H1 (cell line): ENCODE data around the gene RPS6KA2. TPM values are rescaled to one million over a fixed set of nuclear protein-coding genes. Genes with fewer than 3 reads are reported as not detected.

Experiments
- ASH2L ChIP-seq: fragments of 200-600, 300-600 bp; sonication (generic); IDR thresholded peaks from one replicate; pipeline ENCODE4 v1.7.1; 2017; ENCODE audit warnings: low read length
- EP300 ChIP-seq, 2 experiments: IDR thresholded peaks; 1 replicate in 1 of 2; 2 replicates in 1 of 2; pipeline ENCODE4 v1.6.1; 2011 to 2012; ENCODE audit warnings: low read depth in 2 of 2, low read length in 2 of 2, mild to moderate bottlenecking in 2 of 2, borderline replicate concordance in 1 of 2, inconsistent platforms in 1 of 2, moderate library complexity in 1 of 2
- FOSL1 ChIP-seq: IDR thresholded peaks from 2 replicates; pipeline ENCODE4 v1.6.1; 2011; ENCODE audit warnings: mild to moderate bottlenecking, low read depth, low read length, moderate library complexity; ENCODE audit not compliant: insufficient read depth
- PHF8 ChIP-seq: fragments of 200-600 bp; sonication (generic); conservative IDR thresholded peaks from 2 replicates; pipeline ENCODE4 v1.7.1; 2012; ENCODE audit warnings: low read depth, mild to moderate bottlenecking, inconsistent platforms, low read length, moderate library complexity
- RXRA ChIP-seq: IDR thresholded peaks from 2 replicates; pipeline ENCODE4 v1.6.1; 2011; ENCODE audit warnings: low read depth, mild to moderate bottlenecking, low read length, moderate library complexity; ENCODE audit not compliant: insufficient read depth
- polyA plus RNA-seq, 7 experiments: library from polyadenylated mRNA; depleted of rRNA in 3 of 7; stranded (reverse) in 5 of 7; unstranded in 2 of 7; fragments of >200 nt in 5 of 7; fragments of 200-250 nt in 2 of 7; gene quantifications; 1 replicate in 5 of 7; 2 replicates in 1 of 7; 4 replicates in 1 of 7; pipeline versions ENCODE4 v1.2.1 to v1.2.3, GENCODE V29; 2011 to 2013; ENCODE audit warnings: missing spikeins in 2 of 7, mixed read lengths in 2 of 7
- total RNA-seq: library from RNA; stranded (reverse); fragmentation: NEBNext Ultra II Directional; extraction: Animal tissue kit (Norgen Biotek cat#: 25700); gene quantifications from 2 replicates; pipeline ENCODE4 v1.2.1, GENCODE V29; 2021

The RPS6KA2 gene
- total and polyA plus RNA-seq, 2 of the 8 experiments (the other 6 are each of a cell fraction or from before 2014, with no cell fraction given), result 8.8 to 25.7 TPM

DNA sequence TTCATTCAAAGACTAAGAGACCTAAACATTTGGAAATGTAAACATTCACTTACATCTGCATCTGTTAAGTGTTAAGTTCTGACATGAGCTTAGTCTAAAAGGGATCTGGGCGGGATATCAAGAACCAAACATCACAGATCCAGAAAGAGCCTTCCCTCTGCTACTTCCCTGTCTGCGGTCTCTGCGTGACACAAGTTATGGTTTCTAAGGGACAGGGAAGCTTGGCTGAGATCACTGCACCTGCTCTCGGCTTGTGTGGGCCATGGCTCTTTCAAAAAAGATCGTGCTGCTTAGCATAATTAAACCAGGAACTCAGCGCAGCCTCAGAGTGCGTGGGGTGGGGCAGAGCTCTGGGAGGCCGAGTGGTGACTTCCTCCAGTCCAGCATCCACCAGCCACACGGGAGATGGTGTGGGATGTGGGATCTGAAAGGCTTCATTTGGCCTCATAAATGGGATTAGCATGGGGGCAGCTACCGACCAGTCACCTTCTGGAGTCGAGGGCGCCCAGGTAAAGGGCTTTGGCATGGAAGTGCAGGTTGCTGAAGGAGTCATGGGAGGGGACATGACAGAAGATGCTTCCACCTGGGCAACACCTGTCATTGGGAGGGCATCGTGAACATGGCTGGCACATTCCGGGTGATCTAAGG is 23.9 kb downstream of the RPS6KA2 start (continued):
- TF ChIP-seq PHF8 (no peak), EP300 (IDR thresholded peaks at IDR 0.05; ENCODE audit: borderline replicate concordance in 1 of 2, low read depth in 2 of 2, low read length in 2 of 2) (no peak), ASH2L (no peak), FOSL1 (no peak), RXRA (no peak)
